MCF 10A (cell line): ENCODE data around the gene SAE1. TPM values are rescaled to one million over a fixed set of nuclear protein-coding genes. Genes with fewer than 3 reads are reported as not detected.

Source experiments
- BruUV-seq: library from RNA; stranded (reverse); fragments of 400-500 nt; replicated peaks from 2 replicates; lab custom pipeline; 2021; lab: Mats Ljungman, UMichigan
- CTCF ChIA-PET: fragments of 300-600 bp; sonication (Branson Sonifier 250); formaldehyde crosslinking; extraction: SDS; loops from one replicate; lab custom pipeline; 2021; ENCODE audit warnings: antibody characterized with exemption, inconsistent platforms; lab: Yijun Ruan, JAX
- POLR2A ChIA-PET: fragments of 300-600, 350-650 bp; sonication (Branson Sonifier 250); formaldehyde crosslinking; extraction: SDS; loops from one replicate; lab custom pipeline; 2020; ENCODE audit warnings: antibody characterized with exemption, inconsistent platforms; lab: Yijun Ruan, JAX
- DNase-seq: peaks from one replicate; pipeline ENCODE4 v3.0.0-alpha.2; 2018; ENCODE audit not compliant: unreplicated experiment
- H3K27ac Mint-ChIP-seq: one replicate; pipeline ENCODE4 v1.8.0; 2022; ENCODE audit warnings: mild to moderate bottlenecking, low read depth, mixed read lengths; ENCODE audit not compliant: unreplicated experiment
- H3K27me3 Mint-ChIP-seq: one replicate; pipeline ENCODE4 v1.8.0; 2022; ENCODE audit warnings: mixed read lengths; ENCODE audit not compliant: insufficient read depth, unreplicated experiment
- H3K36me3 Mint-ChIP-seq: one replicate; pipeline ENCODE4 v1.8.0; 2022; ENCODE audit warnings: mild to moderate bottlenecking, moderate library complexity, mixed read lengths; ENCODE audit not compliant: insufficient read depth, unreplicated experiment
- H3K4me1 Mint-ChIP-seq: one replicate; pipeline ENCODE4 v1.8.0; 2022; ENCODE audit warnings: mixed read lengths; ENCODE audit not compliant: insufficient read depth, unreplicated experiment
- H3K4me3 Mint-ChIP-seq: one replicate; pipeline ENCODE4 v1.8.0; 2022; ENCODE audit warnings: mild to moderate bottlenecking, moderate library complexity, mixed read lengths; ENCODE audit not compliant: unreplicated experiment
- H3K9me3 Mint-ChIP-seq: one replicate; pipeline ENCODE4 v1.8.0; 2022; ENCODE audit warnings: mixed read lengths; ENCODE audit not compliant: unreplicated experiment
- intact Hi-C: fragments of 100-400 bp; cut with micrococcal nuclease; formaldehyde crosslinking; loops from 2 replicates; pipeline ENCODE4 v1.14.1; 2022
- total RNA-seq: library from RNA; stranded (reverse); gene quantifications from 2 replicates; pipeline ENCODE4 v1.2.3, GENCODE V29; 2022
- TF ChIP-seq, protein P1 (sequence below): fragments of 200-600 bp; IDR thresholded peaks from one replicate; pipeline ENCODE4 v1.8.0; 2022; ENCODE audit warnings: antibody characterized with exemption, mild to moderate bottlenecking; ENCODE audit not compliant: unreplicated experiment

The SAE1 gene
- total RNA-seq, 1 experiment from 2014 or later, result 81.7 TPM

GRCh38 chr19:47239152-47239551, 108.5 kb downstream of the SAE1 start:
- ChIA-PET POLR2A (no interaction called here), CTCF (interaction anchor here (0.6 to 0.8 kb wide), 2 partner anchors 8 to 273 kb away, joined by 3 read pairs; no protein-coding TSS in a partner anchor)
- H3K4me3 Mint-ChIP-seq, result no peak overlapping the region
- H3K27ac Mint-ChIP-seq, result no peak overlapping the region
- no peaks in the 10 kb centered on the region for H3K9me3 Mint-ChIP-seq
- BruUV-seq, result no TSS peak
- no peaks in the 10 kb centered on the region for H3K4me1 Mint-ChIP-seq
- DNase-seq, result no peak
- peaks cover 7% of the 10 kb centered on the region for H3K36me3 Mint-ChIP-seq
- TF ChIP-seq, protein P1, sequence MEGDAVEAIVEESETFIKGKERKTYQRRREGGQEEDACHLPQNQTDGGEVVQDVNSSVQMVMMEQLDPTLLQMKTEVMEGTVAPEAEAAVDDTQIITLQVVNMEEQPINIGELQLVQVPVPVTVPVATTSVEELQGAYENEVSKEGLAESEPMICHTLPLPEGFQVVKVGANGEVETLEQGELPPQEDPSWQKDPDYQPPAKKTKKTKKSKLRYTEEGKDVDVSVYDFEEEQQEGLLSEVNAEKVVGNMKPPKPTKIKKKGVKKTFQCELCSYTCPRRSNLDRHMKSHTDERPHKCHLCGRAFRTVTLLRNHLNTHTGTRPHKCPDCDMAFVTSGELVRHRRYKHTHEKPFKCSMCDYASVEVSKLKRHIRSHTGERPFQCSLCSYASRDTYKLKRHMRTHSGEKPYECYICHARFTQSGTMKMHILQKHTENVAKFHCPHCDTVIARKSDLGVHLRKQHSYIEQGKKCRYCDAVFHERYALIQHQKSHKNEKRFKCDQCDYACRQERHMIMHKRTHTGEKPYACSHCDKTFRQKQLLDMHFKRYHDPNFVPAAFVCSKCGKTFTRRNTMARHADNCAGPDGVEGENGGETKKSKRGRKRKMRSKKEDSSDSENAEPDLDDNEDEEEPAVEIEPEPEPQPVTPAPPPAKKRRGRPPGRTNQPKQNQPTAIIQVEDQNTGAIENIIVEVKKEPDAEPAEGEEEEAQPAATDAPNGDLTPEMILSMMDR, result no peak
- intact Hi-C loops, result no loop called here
- no peaks in the 10 kb centered on the region for H3K27me3 Mint-ChIP-seq

DNA sequence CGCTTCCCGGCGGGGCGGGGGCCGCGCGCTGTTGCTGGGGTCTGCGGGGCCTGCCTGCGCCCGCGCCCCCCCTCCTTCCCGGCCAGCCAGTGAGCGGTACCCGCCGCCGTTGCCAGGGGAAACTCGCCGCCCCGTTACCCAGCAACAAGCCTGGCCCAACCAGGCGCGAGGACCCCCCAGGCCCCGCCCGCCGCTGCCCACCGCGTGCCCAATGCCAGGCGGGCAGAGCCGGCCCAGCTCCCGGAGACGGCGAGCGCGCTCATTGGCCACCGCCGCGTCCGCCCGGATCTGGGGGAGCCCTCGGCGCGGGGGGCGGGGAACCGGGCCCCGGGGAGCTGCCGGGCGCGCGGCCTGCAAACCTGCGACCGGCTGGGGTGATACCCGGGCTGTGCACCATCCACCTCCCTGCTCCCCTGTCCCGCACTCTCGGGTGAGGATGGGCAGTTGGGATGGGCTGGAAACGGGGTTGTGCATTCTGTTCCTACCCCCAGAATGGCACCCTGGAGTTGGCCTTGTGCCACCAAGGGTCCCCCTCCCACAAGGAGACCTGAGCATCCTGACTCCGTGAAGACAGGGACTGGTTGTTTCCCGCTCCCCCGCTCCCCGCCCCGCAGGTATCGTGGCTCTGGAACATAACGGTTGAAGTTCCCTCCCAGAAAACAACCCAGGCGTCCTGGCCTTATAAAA, 109.1 kb downstream of the SAE1 start:
- no peak overlapping the region for H3K4me3 Mint-ChIP-seq
- intact Hi-C loops, result loop anchor here (5.0 to 10.0 kb wide), 2 partner anchors 107 to 225 kb away; partner anchors contain the start of genes NPAS1 and SAE1

DNA sequence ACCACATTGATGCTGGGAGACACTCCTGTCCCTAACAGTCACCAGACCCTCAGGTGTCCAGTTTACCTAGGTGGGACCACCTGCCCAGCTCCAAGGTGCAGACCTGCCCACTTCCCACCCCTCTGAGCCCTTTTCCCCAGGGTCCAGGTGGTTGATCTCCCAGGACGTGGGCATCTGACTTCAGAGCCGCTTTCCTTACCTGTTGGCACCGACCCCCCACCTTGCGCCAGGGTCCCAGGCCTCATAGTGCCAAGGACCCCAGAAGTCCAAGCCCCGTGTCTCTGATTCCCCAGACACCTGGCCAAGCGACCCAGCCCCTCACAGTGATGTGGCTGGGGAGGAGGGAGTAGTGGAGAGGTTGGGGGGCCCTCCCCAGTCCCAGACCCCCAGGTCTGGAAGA, 109.9 kb downstream of the SAE1 start:
- ChIA-PET POLR2A (interaction anchor here (0.6 to 1.8 kb wide), 11 partner anchors 8 to 1010 kb away, joined by 3 to 15 read pairs (median 4); partner anchors contain the start of genes CCDC9 and ZC3H4), CTCF (interaction anchor here (0.8 kb wide), 1 partner anchor 31 kb away, joined by 5 read pairs; no protein-coding TSS in a partner anchor)
- TF ChIP-seq, protein P1, result no peak
- BruUV-seq, result no TSS peak
- no peak for DNase-seq
- H3K4me3 Mint-ChIP-seq, result no peak overlapping the region
- H3K36me3 Mint-ChIP-seq, result peaks cover 7% of the 10 kb centered on the region
- H3K9me3 Mint-ChIP-seq, result no peaks in the 10 kb centered on the region
- intact Hi-C loops, result loop anchor here (5.0 to 10.0 kb wide), 2 partner anchors 108 to 226 kb away; partner anchors contain the start of genes NPAS1 and SAE1
- H3K4me1 Mint-ChIP-seq, result no peaks in the 10 kb centered on the region
- no peak overlapping the region for H3K27ac Mint-ChIP-seq
- no peaks in the 10 kb centered on the region for H3K27me3 Mint-ChIP-seq

More for the DNA sequence above, 109.1 kb downstream of the SAE1 start:
- ChIA-PET CTCF (interaction anchor here (0.6 to 0.8 kb wide), 2 partner anchors 8 to 273 kb away, joined by 3 read pairs; no protein-coding TSS in a partner anchor), POLR2A (interaction anchor here (0.6 to 1.8 kb wide), 4 partner anchors 14 to 1010 kb away, joined by 3 to 10 read pairs (median 3); no protein-coding TSS in a partner anchor)
- no peaks in the 10 kb centered on the region for H3K9me3 Mint-ChIP-seq
- DNase-seq, result no peak
- BruUV-seq, result no TSS peak
- no peak overlapping the region for H3K27ac Mint-ChIP-seq
- TF ChIP-seq, protein P1, result no peak
- H3K27me3 Mint-ChIP-seq, result no peaks in the 10 kb centered on the region
- H3K4me1 Mint-ChIP-seq, result no peaks in the 10 kb centered on the region
- peaks cover 7% of the 10 kb centered on the region for H3K36me3 Mint-ChIP-seq
